HepG2 (cell line): ENCODE data around the gene SLX9. TPM values are rescaled to one million over a fixed set of nuclear protein-coding genes. Genes with fewer than 3 reads are reported as not detected.

Experiments used
- ARNTL ChIP-seq: sonication (generic); formaldehyde crosslinking; IDR thresholded peaks from 2 replicates; pipeline ENCODE4 v1.4.0; 2020; ENCODE audit warnings: mild to moderate bottlenecking, missing genetic modification reagents
- ERF ChIP-seq: IDR thresholded peaks from 2 replicates; pipeline ENCODE4 v1.6.1; 2018; ENCODE audit warnings: missing biosample characterization, missing genetic modification reagents
- EZH2 ChIP-seq: conservative IDR thresholded peaks from 2 replicates; pipeline ENCODE4 v1.6.1; 2012; ENCODE audit warnings: mild to moderate bottlenecking, low read depth, low read length, moderate library complexity
- FOXO1 ChIP-seq: sonication (generic); formaldehyde crosslinking; IDR thresholded peaks from 2 replicates; pipeline ENCODE4 v1.4.0; 2020; ENCODE audit warnings: missing genetic modification reagents
- HNRNPH1 ChIP-seq: fragments of 200-400 bp; formaldehyde crosslinking; optimal IDR thresholded peaks from 2 replicates; pipeline ENCODE3; 2017; ENCODE audit warnings: mild to moderate bottlenecking, low read depth, low read length
- IRF2 ChIP-seq: IDR thresholded peaks from 2 replicates; pipeline ENCODE4 v1.6.1; 2018; ENCODE audit warnings: missing genetic modification reagents, missing compliant biosample characterization
- JUN ChIP-seq: sonication (generic); formaldehyde crosslinking; IDR thresholded peaks from 2 replicates; pipeline ENCODE4 v1.4.0; 2020; ENCODE audit warnings: mild to moderate bottlenecking, missing genetic modification reagents
- MAF1 ChIP-seq: sonication (generic); formaldehyde crosslinking; IDR thresholded peaks from 2 replicates; pipeline ENCODE4 v1.5.0; 2020; ENCODE audit warnings: missing genetic modification reagents, borderline replicate concordance
- MNT ChIP-seq: fragments of 450-650 bp; IDR thresholded peaks from 2 replicates; pipeline ENCODE4 v1.6.1; 2016
- MYPOP ChIP-seq: sonication (generic); formaldehyde crosslinking; IDR thresholded peaks from 2 replicates; pipeline ENCODE4 v1.8.1; 2023; ENCODE audit warnings: mild to moderate bottlenecking, moderate library complexity, missing genetic modification reagents
- PRDM15 ChIP-seq: sonication (generic); formaldehyde crosslinking; IDR thresholded peaks from 2 replicates; pipeline ENCODE4 v1.4.0; 2020; ENCODE audit warnings: missing genetic modification reagents
- REXO4 ChIP-seq: sonication (generic); formaldehyde crosslinking; IDR thresholded peaks from 2 replicates; pipeline ENCODE4 v1.8.0; 2022; ENCODE audit warnings: missing genetic modification reagents, mild to moderate bottlenecking, borderline replicate concordance
- ZBTB21 ChIP-seq: sonication (generic); formaldehyde crosslinking; IDR thresholded peaks from 2 replicates; pipeline ENCODE4 v1.4.0; 2020; ENCODE audit warnings: missing genetic modification reagents
- ZBTB26 ChIP-seq: IDR thresholded peaks from 2 replicates; pipeline ENCODE4 v1.6.1; 2016; ENCODE audit warnings: missing compliant biosample characterization, missing genetic modification reagents, borderline replicate concordance
- ZMYM2 ChIP-seq: sonication (generic); formaldehyde crosslinking; IDR thresholded peaks from 2 replicates; pipeline ENCODE4 v1.8.0; 2022; ENCODE audit warnings: mild to moderate bottlenecking, missing genetic modification reagents
- ZNF343 ChIP-seq: sonication (generic); formaldehyde crosslinking; IDR thresholded peaks from 2 replicates; pipeline ENCODE4 v1.4.0; 2020; ENCODE audit warnings: mild to moderate bottlenecking, missing genetic modification reagents
- ZNF430 ChIP-seq: sonication (generic); formaldehyde crosslinking; IDR thresholded peaks from 2 replicates; pipeline ENCODE4 v1.9.0; 2021; ENCODE audit warnings: mild to moderate bottlenecking, missing genetic modification reagents
- ZNF543 ChIP-seq: sonication (generic); formaldehyde crosslinking; IDR thresholded peaks from 2 replicates; pipeline ENCODE4 v1.4.0; 2020; ENCODE audit warnings: mild to moderate bottlenecking, missing genetic modification reagents
- ZNF615 ChIP-seq: sonication (generic); formaldehyde crosslinking; IDR thresholded peaks from 2 replicates; pipeline ENCODE4 v1.5.0; 2020; ENCODE audit warnings: mild to moderate bottlenecking, missing genetic modification reagents, borderline replicate concordance
- ZNF619 ChIP-seq: sonication (generic); formaldehyde crosslinking; IDR thresholded peaks from 2 replicates; pipeline ENCODE4 v1.4.0; 2020; ENCODE audit warnings: mild to moderate bottlenecking, missing genetic modification reagents
- ZNF7 ChIP-seq: IDR thresholded peaks from 2 replicates; pipeline ENCODE4 v1.6.1; 2016; ENCODE audit warnings: missing biosample characterization, missing genetic modification reagents
- ZNF720 ChIP-seq: sonication (generic); formaldehyde crosslinking; IDR thresholded peaks from 2 replicates; pipeline ENCODE4 v1.4.0; 2020; ENCODE audit warnings: missing genetic modification reagents
- polyA plus RNA-seq, 8 experiments: library from polyadenylated mRNA; depleted of rRNA in 3 of 8; stranded (reverse) in 7 of 8; unstranded in 1 of 8; fragments of >200 nt; fragmentation: Illumina TruSeq in 4 of 8; extraction: Trizol in 4 of 8; gene quantifications; 2 replicates each; pipeline versions ENCODE4 v1.2.1 to v1.2.3, GENCODE V29; 2011 to 2016; ENCODE audit warnings: low read depth in 4 of 8, missing spikeins in 1 of 8, mixed read lengths in 1 of 8; ENCODE audit not compliant: insufficient read depth in 1 of 8
- total RNA-seq, 5 experiments: library from RNA; depleted of rRNA; stranded (reverse); fragments of >200 nt; fragmentation: Illumina TruSeq; extraction: Trizol; gene quantifications; 2 replicates each; pipeline ENCODE4 v1.2.3, GENCODE V29; 2016; ENCODE audit warnings: low read depth in 1 of 5

The SLX9 gene
- total and polyA plus RNA-seq, 2 of the 13 experiments (the other 11 are each of a cell fraction or from before 2014, with no cell fraction given) = 21.0 to 47.1 TPM

GRCh38 chr21:44911384-44912157 lies 28.3 kb upstream of the SLX9 start (continued):
- TF ChIP-seq ZMYM2 (CRISPR knock-in tag) (no peak), ZNF343 (CRISPR knock-in tag) (peak; percentile 80; the same call in 1 of the 2 replicates), ERF (CRISPR knock-in tag) (peak; percentile 17; the same call in 1 of the 2 replicates), MYPOP (CRISPR knock-in tag) (no peak), ZBTB26 (CRISPR knock-in tag) (no peak), HNRNPH1 (no peak), ZNF615 (CRISPR knock-in tag) (0 out of 2 replicates have a peak, but pooled peaks have one; percentile 36), ARNTL (CRISPR knock-in tag) (peak; percentile 43; the same call in 1 of the 2 replicates), ZNF430 (CRISPR knock-in tag) (no peak; the same call in 1 of the 2 replicates), PRDM15 (CRISPR knock-in tag) (no peak), ZNF619 (CRISPR knock-in tag) (no peak), ZNF720 (no peak), MNT (no peak), FOXO1 (CRISPR knock-in tag) (no peak), REXO4 (CRISPR knock-in tag) (no peak), ZNF543 (CRISPR knock-in tag) (peak; percentile 89; the same call in 1 of the 2 replicates), JUN (no peak), EZH2 (no peak), ZBTB21 (CRISPR knock-in tag) (no peak), MAF1 (no peak), IRF2 (CRISPR knock-in tag) (peak; percentile 51; the same call in 1 of the 2 replicates), ZNF7 (no peak)
